ENCODE measurements around the gene BCAS3. TPM values are rescaled to one million over a fixed set of nuclear protein-coding genes. Genes with fewer than 3 reads are reported as not detected.

The BCAS3 gene
- total RNA-seq, 1 experiment from 2014 or later, result 14.4 TPM

GRCh38 chr17:60679287-60679686 is 1.6 kb downstream of the BCAS3 start:
- BruUV-seq (replicated peaks), result no TSS peak
- POLR2A ChIA-PET (ENCODE audit: low non-redundant PET), result no interaction called here

DNA sequence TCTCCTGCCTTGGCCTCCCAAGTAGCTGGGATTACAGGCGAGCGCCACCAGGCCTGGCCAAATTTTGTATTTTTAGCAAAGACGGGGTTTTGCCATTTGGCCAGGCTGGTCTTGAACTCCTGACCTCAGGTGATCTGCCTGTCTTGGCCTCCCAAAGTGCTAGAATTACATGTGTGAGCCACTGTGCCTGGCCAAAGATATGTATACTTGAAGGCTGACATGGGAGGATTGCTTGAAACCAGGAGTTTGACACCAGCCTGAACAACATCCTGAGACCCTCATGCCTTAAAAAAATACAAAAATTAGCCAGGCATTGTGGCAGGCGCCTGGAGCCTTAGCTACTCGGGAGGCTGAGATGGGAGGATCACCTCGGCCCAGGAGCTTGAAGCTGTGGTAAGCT is 3.1 kb downstream of the BCAS3 start:
- DNase-seq (ENCODE audit: low spot score), result no peak
- H3K27ac ChIP-seq (ENCODE audit: low read depth, low read length, poor library complexity, severe bottlenecking), result no peak overlapping the region
- H3K4me1 ChIP-seq (ENCODE audit: insufficient read depth, low read length, poor library complexity, severe bottlenecking), result peaks cover 5% of the 10 kb centered on the region
- no peak for TF ChIP-seq EZH2 (IDR thresholded peaks at IDR 0.05; ENCODE audit: borderline replicate concordance, low read depth, low read length, poor library complexity, severe bottlenecking)
- TF ChIP-seq, protein P1, sequence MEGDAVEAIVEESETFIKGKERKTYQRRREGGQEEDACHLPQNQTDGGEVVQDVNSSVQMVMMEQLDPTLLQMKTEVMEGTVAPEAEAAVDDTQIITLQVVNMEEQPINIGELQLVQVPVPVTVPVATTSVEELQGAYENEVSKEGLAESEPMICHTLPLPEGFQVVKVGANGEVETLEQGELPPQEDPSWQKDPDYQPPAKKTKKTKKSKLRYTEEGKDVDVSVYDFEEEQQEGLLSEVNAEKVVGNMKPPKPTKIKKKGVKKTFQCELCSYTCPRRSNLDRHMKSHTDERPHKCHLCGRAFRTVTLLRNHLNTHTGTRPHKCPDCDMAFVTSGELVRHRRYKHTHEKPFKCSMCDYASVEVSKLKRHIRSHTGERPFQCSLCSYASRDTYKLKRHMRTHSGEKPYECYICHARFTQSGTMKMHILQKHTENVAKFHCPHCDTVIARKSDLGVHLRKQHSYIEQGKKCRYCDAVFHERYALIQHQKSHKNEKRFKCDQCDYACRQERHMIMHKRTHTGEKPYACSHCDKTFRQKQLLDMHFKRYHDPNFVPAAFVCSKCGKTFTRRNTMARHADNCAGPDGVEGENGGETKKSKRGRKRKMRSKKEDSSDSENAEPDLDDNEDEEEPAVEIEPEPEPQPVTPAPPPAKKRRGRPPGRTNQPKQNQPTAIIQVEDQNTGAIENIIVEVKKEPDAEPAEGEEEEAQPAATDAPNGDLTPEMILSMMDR (conservative IDR thresholded peaks at IDR 0.05; ENCODE audit: low read depth, low read length), result no peak
- H3K4me3 ChIP-seq (ENCODE audit: low read depth, low read length, poor library complexity, severe bottlenecking), result no peak overlapping the region
- ChIA-PET POLR2A (ENCODE audit: low non-redundant PET) (no interaction called here), CTCF (no interaction called here)
- H3K27me3 ChIP-seq (replicated peaks; ENCODE audit: insufficient read depth, low read depth, low read length, poor library complexity), result no peaks in the 10 kb centered on the region
- intact Hi-C loops (cut with micrococcal nuclease; ENCODE audit: unreplicated experiment), result no loop called here
- no peaks in the 10 kb centered on the region for H3K36me3 ChIP-seq (ENCODE audit: insufficient read depth, low read length, poor library complexity, severe bottlenecking)
- BruUV-seq (replicated peaks), result no TSS peak
- no peaks in the 10 kb centered on the region for H3K9me3 ChIP-seq (ENCODE audit: low read depth, low read length, poor library complexity, severe bottlenecking)

More at GRCh38 chr17:60679287-60679686, 1.6 kb downstream of the BCAS3 start:
- Histone ChIP-seq H3K27ac (ENCODE audit: low read depth, low read length, poor library complexity, severe bottlenecking) (no peak overlapping the region), H3K4me1 (ENCODE audit: insufficient read depth, low read length, poor library complexity, severe bottlenecking) (peaks cover 5% of the 10 kb centered on the region), H3K4me3 (ENCODE audit: low read depth, low read length, poor library complexity, severe bottlenecking) (no peak overlapping the region), H3K27me3 (replicated peaks; ENCODE audit: insufficient read depth, low read depth, low read length, poor library complexity) (no peaks in the 10 kb centered on the region), H3K36me3 (ENCODE audit: insufficient read depth, low read length, poor library complexity, severe bottlenecking) (no peaks in the 10 kb centered on the region), H3K9me3 (ENCODE audit: low read depth, low read length, poor library complexity, severe bottlenecking) (no peaks in the 10 kb centered on the region)
- no peak for TF ChIP-seq EZH2 (IDR thresholded peaks at IDR 0.05; ENCODE audit: borderline replicate concordance, low read depth, low read length, poor library complexity, severe bottlenecking)
- TF ChIP-seq, protein P1 (conservative IDR thresholded peaks at IDR 0.05; ENCODE audit: low read depth, low read length), result no peak
- CTCF ChIA-PET, result no interaction called here
- intact Hi-C loops (cut with micrococcal nuclease; ENCODE audit: unreplicated experiment), result loop anchor here (10.0 kb wide), 1 partner anchor 74 kb away; the partner anchor contains the start of gene PPM1D
- no peak for DNase-seq (ENCODE audit: low spot score)

- TF ChIP-seq, protein P1 (conservative IDR thresholded peaks at IDR 0.05; ENCODE audit: low read depth, low read length), result no peak
- no peak overlapping the region for H3K4me3 ChIP-seq (ENCODE audit: low read depth, low read length, poor library complexity, severe bottlenecking)
- CTCF ChIA-PET, result no interaction called here
These were observed 7.8 kb downstream of the BCAS3 start for GRCh38 chr17:60685437-60685836.

More at GRCh38 chr17:60685437-60685836, 7.8 kb downstream of the BCAS3 start:
- POLR2A ChIA-PET (ENCODE audit: low non-redundant PET), result no interaction called here
- Histone ChIP-seq H3K27ac (ENCODE audit: low read depth, low read length, poor library complexity, severe bottlenecking) (no peak overlapping the region), H3K27me3 (replicated peaks; ENCODE audit: insufficient read depth, low read depth, low read length, poor library complexity) (no peaks in the 10 kb centered on the region), H3K4me1 (ENCODE audit: insufficient read depth, low read length, poor library complexity, severe bottlenecking) (no peaks in the 10 kb centered on the region), H3K9me3 (ENCODE audit: low read depth, low read length, poor library complexity, severe bottlenecking) (no peaks in the 10 kb centered on the region), H3K36me3 (ENCODE audit: insufficient read depth, low read length, poor library complexity, severe bottlenecking) (no peaks in the 10 kb centered on the region)
- DNase-seq (ENCODE audit: low spot score), result no peak
- no TSS peak for BruUV-seq (replicated peaks)
- intact Hi-C loops (cut with micrococcal nuclease; ENCODE audit: unreplicated experiment), result no loop called here

Measured in A673 (cell line).